K562 (cell line): Measurements from ENCODE around the gene CHD5. TPM values are rescaled to one million over a fixed set of nuclear protein-coding genes. Genes with fewer than 3 reads are reported as not detected.
A peak's percentile ranks its signal among the peaks of the same experiment; 100 is the strongest.

Source experiments
- CEBPZ ChIP-seq: fragments of 150-350 bp; IDR thresholded peaks from 2 replicates; pipeline ENCODE4 v1.6.1; 2014; ENCODE audit warnings: low read depth, mild to moderate bottlenecking, low read length, borderline replicate concordance
- CHD4 ChIP-seq: fragments of 200-600 bp; sonication (generic); IDR thresholded peaks from 3 replicates; pipeline ENCODE4 v1.6.1; 2012; ENCODE audit warnings: low read depth, mild to moderate bottlenecking, mixed read lengths, low read length, inconsistent platforms; ENCODE audit not compliant: insufficient read depth, insufficient replicate concordance, poor library complexity, severe bottlenecking
- CREM ChIP-seq: IDR thresholded peaks from 2 replicates; pipeline ENCODE4 v1.6.1; 2014; ENCODE audit warnings: antibody characterized with exemption, low read depth
- FOXP1 ChIP-seq: sonication (generic); formaldehyde crosslinking; IDR thresholded peaks from 2 replicates; pipeline ENCODE4 v1.8.0; 2022; ENCODE audit warnings: mild to moderate bottlenecking, missing genetic modification reagents
- HNRNPLL ChIP-seq: fragments of 200-400 bp; formaldehyde crosslinking; IDR thresholded peaks from 2 replicates; pipeline ENCODE4 v1.6.1; 2017; ENCODE audit warnings: low read length, low read depth, mild to moderate bottlenecking; ENCODE audit not compliant: poor library complexity, severe bottlenecking
- MEF2D ChIP-seq: conservative IDR thresholded peaks from 2 replicates; pipeline ENCODE4 v1.6.1; 2016; ENCODE audit warnings: low read depth, missing genetic modification characterization, missing compliant biosample characterization
- PHF8 ChIP-seq: fragments of 200-600 bp; sonication (generic); IDR thresholded peaks from 2 replicates; pipeline ENCODE4 v1.6.1; 2012; ENCODE audit warnings: mixed run types, mild to moderate bottlenecking, inconsistent platforms, low read length, moderate library complexity, borderline replicate concordance
- REST ChIP-seq, 2 experiments: fragments of 450-650 bp; formaldehyde crosslinking in 1 of 2; IDR thresholded peaks; 2 replicates each; pipeline versions ENCODE4 v1.4.0 to v1.6.1; 2014 to 2020; ENCODE audit warnings: mild to moderate bottlenecking in 2 of 2, borderline replicate concordance in 1 of 2, low read depth in 1 of 2
- SAFB ChIP-seq: fragments of 200-400 bp; formaldehyde crosslinking; IDR thresholded peaks from 2 replicates; pipeline ENCODE4 v1.6.1; 2017; ENCODE audit warnings: low read depth, low read length, borderline replicate concordance
- SRSF9 ChIP-seq: fragments of 200-400 bp; formaldehyde crosslinking; IDR thresholded peaks from 2 replicates; pipeline ENCODE4 v1.6.1; 2017; ENCODE audit warnings: low read depth, low read length, borderline replicate concordance
- ZNF583 ChIP-seq: fragments of 250-450 bp; sonication (Bioruptor Pico); IDR thresholded peaks from 2 replicates; pipeline ENCODE4 v1.4.0; 2020
- polyA plus RNA-seq, 8 experiments: library from polyadenylated mRNA; depleted of rRNA in 4 of 8; stranded (reverse) in 5 of 8; unstranded in 3 of 8; fragments of >200 nt; fragmentation: Nextera tagmentation in 2 of 8; fragmentation: Illumina TruSeq in 1 of 8; extraction: Ambion mirVana in 2 of 8; extraction: Trizol in 1 of 8; gene quantifications; 2 replicates each; pipeline versions ENCODE4 v1.2.1 to v1.2.3, GENCODE V29; 2011 to 2014; ENCODE audit warnings: inconsistent platforms in 1 of 8, missing spikeins in 1 of 8
- total RNA-seq, 7 experiments: library from RNA; depleted of rRNA in 6 of 7; stranded (reverse); fragments of >200 nt in 6 of 7; fragmentation: Illumina TruSeq in 2 of 7; extraction: Trizol in 2 of 7; gene quantifications; 2 replicates each; pipeline versions ENCODE4 v1.2.1 to v1.2.3, GENCODE V29; 2011 to 2021; ENCODE audit warnings: low replicate concordance in 1 of 7

CHD5 gene
- total and polyA plus RNA-seq, 9 of the 15 experiments (the other 6 are each of a cell fraction or from before 2014, with no cell fraction given) = 0.03 to 0.52 (median 0.11) TPM; not detected in 2

DNA sequence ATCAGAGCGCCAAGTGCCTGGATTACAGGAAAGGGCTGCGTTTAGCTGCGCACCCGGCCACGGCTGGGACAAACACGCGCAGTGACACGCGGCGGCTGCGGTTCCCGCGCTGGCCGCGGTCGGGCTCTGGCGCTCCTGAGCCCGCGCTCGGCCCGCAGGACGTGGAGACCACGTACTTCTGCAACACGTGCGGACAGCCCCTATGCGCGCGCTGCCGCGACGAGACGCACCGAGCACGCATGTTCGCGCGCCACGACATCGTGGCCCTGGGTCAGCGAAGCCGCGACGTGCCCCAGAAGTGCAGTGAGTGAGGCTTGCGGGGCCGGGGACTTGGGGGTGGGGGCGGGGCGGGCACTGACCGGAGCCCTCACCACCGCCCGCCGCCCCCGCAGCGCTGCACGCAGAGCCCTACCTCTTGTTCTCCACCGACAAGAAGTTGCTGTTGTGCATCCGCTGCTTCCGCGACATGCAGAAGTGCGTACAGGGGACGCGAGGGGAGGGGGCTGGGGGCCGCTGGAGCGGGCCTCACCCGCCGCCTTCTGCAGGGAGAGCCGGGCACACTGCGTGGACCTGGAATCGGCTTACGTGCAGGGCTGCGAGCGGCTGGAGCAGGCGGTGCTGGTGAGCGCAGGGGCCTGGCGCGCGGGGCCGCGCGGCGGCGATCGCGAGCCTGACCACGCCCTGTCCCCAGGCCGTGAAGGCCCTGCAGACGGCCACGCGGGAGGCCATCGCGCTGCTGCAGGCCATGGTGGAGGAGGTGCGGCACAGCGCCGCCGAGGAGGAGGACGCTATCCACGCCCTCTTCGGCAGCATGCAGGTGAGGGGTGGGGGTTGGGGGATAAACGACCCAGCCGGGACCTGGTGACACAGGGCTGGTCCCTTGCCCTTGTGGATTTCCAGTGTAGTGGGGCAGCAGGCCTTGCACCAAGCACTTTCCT, 28.9 kb upstream of the CHD5 start (continued):
- TF ChIP-seq REST (IDR thresholded peaks at IDR 0.05; ENCODE audit: borderline replicate concordance) (peak; percentile 18; the same call in 1 of the 2 replicates), REST (CRISPR knock-in tag; IDR thresholded peaks at IDR 0.05; ENCODE audit: low read depth) (no peak), ZNF583 (0 out of 2 replicates have a peak, but pooled peaks have one; percentile 34), SAFB (peak; percentile 97), HNRNPLL (peak; percentile 40), FOXP1 (peak; percentile 71; the same call in 1 of the 2 replicates), CEBPZ (no peak), SRSF9 (no peak), CHD4 (no peak), MEF2D (tag) (no peak), CREM (peak; percentile 50), PHF8 (peak; percentile 70; the same call in 1 of the 2 replicates)
